ENCODE measurements around the gene SAMD4A. TPM values are rescaled to one million over a fixed set of nuclear protein-coding genes. Genes with fewer than 3 reads are reported as not detected.

SAMD4A gene
- total RNA-seq, 1 donor from 2014 or later = 30.0 TPM

DNA sequence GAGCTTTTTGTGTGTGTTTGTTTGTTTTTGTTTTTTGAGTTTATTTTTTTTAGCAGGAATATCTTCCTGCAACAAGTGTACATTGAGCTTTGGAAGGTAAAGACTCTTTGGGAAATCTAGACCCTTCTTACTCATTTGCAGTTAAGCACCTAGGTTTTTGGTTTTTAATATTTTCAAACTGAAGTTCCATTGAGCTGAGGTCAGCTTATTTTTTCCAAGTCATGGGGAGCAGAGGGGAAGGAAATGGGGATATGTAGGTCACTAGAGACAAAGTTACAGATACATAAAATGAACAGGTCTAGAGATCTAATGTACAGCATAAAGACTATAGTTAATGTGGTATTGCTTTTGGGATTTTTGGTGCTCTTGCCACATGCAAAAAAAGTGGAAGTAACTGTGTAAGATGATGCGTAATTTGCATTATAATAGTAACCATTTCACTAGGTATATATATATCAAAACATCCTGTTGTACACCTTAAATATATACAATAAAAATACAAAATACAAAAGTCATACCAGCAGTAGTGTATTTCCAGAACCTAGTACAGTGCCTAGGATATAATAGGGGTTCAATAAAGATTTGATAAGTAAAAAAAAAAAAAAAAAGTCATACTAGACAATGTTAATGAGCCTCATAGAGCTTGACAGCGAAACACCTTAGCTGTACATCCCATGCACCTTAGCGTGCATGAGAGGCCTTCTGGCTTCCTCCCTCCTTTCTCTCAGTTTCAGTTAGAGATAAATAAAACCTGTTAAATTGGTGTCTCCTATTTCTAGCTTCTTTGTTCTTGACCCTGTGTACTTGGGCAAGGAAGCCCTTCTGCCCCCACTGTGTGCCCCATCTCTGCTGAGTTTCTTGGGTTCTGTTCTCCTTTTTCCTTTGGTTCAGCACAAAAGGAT is 34.6 kb upstream of the SAMD4A start:
- no peak for DNase-seq (ENCODE audit: low spot score in 2 of 2, unreplicated experiment in 2 of 2)
- no peak overlapping the region for H3K4me3 Mint-ChIP-seq
- peaks cover 14% of the 10 kb centered on the region for H3K36me3 Mint-ChIP-seq
- TF ChIP-seq, protein P1, sequence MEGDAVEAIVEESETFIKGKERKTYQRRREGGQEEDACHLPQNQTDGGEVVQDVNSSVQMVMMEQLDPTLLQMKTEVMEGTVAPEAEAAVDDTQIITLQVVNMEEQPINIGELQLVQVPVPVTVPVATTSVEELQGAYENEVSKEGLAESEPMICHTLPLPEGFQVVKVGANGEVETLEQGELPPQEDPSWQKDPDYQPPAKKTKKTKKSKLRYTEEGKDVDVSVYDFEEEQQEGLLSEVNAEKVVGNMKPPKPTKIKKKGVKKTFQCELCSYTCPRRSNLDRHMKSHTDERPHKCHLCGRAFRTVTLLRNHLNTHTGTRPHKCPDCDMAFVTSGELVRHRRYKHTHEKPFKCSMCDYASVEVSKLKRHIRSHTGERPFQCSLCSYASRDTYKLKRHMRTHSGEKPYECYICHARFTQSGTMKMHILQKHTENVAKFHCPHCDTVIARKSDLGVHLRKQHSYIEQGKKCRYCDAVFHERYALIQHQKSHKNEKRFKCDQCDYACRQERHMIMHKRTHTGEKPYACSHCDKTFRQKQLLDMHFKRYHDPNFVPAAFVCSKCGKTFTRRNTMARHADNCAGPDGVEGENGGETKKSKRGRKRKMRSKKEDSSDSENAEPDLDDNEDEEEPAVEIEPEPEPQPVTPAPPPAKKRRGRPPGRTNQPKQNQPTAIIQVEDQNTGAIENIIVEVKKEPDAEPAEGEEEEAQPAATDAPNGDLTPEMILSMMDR (IDR thresholded peaks at IDR 0.05; ENCODE audit: unreplicated experiment) = no peak
- H3K27ac Mint-ChIP-seq = no peak overlapping the region
- peaks cover 7% of the 10 kb centered on the region for H3K9me3 Mint-ChIP-seq
- peaks cover 2% of the 10 kb centered on the region for H3K4me1 Mint-ChIP-seq
- no peaks in the 10 kb centered on the region for H3K27me3 Mint-ChIP-seq (ENCODE audit: low read depth)

DNA sequence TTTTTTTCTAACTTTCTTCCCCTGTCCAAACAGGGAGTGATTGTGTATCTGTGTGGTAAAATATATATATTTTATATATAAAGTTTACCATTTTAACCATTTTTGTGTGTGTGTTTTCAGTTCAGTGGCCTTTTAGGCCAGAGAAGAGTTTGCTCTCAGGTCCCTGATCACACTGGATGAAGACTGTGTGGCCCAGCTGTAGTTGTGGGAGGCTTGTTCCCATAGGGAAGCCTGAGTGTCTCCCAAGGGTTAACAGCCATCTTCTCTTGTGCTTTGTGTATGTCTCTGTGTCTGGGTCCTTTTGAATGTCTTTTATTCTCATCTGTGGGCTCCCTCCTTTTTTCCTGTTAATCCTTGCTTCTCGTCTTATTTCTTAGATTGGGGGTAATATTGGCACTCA is 33.8 kb upstream of the SAMD4A start:
- TF ChIP-seq, protein P1 (IDR thresholded peaks at IDR 0.05; ENCODE audit: unreplicated experiment) = no peak
- Mint-ChIP-seq H3K4me1 (peaks cover 2% of the 10 kb centered on the region), H3K4me3 (no peak overlapping the region), H3K27ac (no peak overlapping the region), H3K9me3 (peaks cover 7% of the 10 kb centered on the region), H3K27me3 (ENCODE audit: low read depth) (no peaks in the 10 kb centered on the region), H3K36me3 (peaks cover 17% of the 10 kb centered on the region)
- no peak for DNase-seq (ENCODE audit: low spot score in 2 of 2, unreplicated experiment in 2 of 2)

DNA sequence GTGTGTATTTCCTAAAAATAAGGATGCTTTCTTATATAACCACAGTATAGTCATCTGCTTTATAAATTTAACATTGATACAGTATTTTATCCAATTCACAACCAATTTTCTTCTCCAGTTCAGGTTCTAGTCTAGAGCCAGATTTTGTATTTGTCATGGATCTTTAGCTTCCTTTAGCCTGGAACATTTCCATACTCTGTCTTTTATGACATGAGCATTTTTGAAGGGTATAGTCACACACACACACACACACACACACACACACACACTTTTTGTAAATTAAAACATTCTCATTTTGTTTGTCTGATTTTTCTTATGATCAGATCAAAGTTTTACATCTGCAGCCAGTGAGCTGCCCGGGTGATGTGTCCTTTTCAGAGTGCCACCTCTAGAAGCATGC is 31.8 kb upstream of the SAMD4A start:
- Mint-ChIP-seq H3K9me3 (peaks cover 7% of the 10 kb centered on the region), H3K27ac (no peak overlapping the region), H3K27me3 (ENCODE audit: low read depth) (no peaks in the 10 kb centered on the region), H3K4me3 (no peak overlapping the region), H3K36me3 (peaks cover 20% of the 10 kb centered on the region), H3K4me1 (no peaks in the 10 kb centered on the region)
- DNase-seq (ENCODE audit: low spot score in 2 of 2, unreplicated experiment in 2 of 2) = no peak
- TF ChIP-seq, protein P1 (IDR thresholded peaks at IDR 0.05; ENCODE audit: unreplicated experiment) = no peak

DNA sequence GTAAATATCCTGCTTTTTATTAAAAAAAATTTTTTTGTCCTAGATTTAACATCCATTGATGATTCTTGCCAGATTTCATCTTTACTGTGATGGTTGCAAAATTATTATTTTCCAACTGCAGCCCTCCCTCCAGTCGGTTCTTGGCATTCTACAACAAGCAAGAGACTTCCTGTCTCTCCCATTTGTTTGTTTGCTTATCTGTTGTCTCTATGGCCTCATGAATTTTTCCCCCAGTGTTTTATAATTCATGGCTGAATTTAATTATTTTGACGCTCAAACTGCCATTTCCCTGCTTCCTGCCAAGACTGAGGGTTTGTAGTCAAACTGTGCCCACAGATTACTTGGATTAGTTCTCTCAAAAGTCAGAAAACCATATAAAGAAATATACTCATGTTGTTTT is 31.3 kb upstream of the SAMD4A start:
- H3K27ac Mint-ChIP-seq = no peak overlapping the region
- no peak for DNase-seq (ENCODE audit: low spot score in 2 of 2, unreplicated experiment in 2 of 2)
- no peaks in the 10 kb centered on the region for H3K27me3 Mint-ChIP-seq (ENCODE audit: low read depth)
- TF ChIP-seq, protein P1 (IDR thresholded peaks at IDR 0.05; ENCODE audit: unreplicated experiment) = no peak
- H3K36me3 Mint-ChIP-seq = peaks cover 22% of the 10 kb centered on the region
- H3K4me1 Mint-ChIP-seq = no peaks in the 10 kb centered on the region
- H3K4me3 Mint-ChIP-seq = no peak overlapping the region
- H3K9me3 Mint-ChIP-seq = peaks cover 7% of the 10 kb centered on the region

DNA sequence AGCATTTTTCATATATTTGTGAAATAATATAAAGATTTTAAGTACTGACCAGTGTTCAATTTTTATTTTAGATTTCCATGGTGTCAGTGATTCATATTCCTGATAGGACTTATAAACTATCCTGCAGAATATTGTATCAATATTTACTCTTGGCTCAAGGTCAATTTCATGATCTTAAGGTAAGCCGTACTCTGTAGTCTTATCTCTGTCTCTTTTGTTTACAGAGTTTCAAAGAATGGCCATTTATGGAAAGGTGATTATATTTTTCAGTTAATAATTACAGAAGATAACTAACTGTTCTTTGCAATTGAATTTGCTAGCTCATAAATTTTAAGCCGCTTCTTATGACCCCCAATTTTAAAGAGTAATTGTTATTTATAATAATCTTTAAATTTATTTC is 29.3 kb upstream of the SAMD4A start:
- Mint-ChIP-seq H3K4me3 (no peak overlapping the region), H3K9me3 (peaks cover 7% of the 10 kb centered on the region), H3K27me3 (ENCODE audit: low read depth) (no peaks in the 10 kb centered on the region), H3K36me3 (peaks cover 26% of the 10 kb centered on the region), H3K4me1 (no peaks in the 10 kb centered on the region), H3K27ac (no peak overlapping the region)
- no peak for DNase-seq (ENCODE audit: low spot score in 2 of 2, unreplicated experiment in 2 of 2)
- TF ChIP-seq, protein P1 (IDR thresholded peaks at IDR 0.05; ENCODE audit: unreplicated experiment) = no peak

Measured in mesothelial cell of epicardium (in vitro differentiated cells).